ENCODE measurements around the gene SAMD4A.

GRCh38 chr14:54761835-54762234 is 194.9 kb downstream of the SAMD4A start:
- TF ChIP-seq, protein P1, sequence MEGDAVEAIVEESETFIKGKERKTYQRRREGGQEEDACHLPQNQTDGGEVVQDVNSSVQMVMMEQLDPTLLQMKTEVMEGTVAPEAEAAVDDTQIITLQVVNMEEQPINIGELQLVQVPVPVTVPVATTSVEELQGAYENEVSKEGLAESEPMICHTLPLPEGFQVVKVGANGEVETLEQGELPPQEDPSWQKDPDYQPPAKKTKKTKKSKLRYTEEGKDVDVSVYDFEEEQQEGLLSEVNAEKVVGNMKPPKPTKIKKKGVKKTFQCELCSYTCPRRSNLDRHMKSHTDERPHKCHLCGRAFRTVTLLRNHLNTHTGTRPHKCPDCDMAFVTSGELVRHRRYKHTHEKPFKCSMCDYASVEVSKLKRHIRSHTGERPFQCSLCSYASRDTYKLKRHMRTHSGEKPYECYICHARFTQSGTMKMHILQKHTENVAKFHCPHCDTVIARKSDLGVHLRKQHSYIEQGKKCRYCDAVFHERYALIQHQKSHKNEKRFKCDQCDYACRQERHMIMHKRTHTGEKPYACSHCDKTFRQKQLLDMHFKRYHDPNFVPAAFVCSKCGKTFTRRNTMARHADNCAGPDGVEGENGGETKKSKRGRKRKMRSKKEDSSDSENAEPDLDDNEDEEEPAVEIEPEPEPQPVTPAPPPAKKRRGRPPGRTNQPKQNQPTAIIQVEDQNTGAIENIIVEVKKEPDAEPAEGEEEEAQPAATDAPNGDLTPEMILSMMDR (IDR thresholded peaks at IDR 0.05) = no peak
- TF ChIP-seq POLR2A (IDR thresholded peaks at IDR 0.05) = no peak
